ENCODE results near the gene TMEM233. TPM values are rescaled to one million over a fixed set of nuclear protein-coding genes. Genes with fewer than 3 reads are reported as not detected.
A peak's percentile ranks its signal among the peaks of the same experiment; 100 is the strongest.

TMEM233 gene
- total RNA-seq, 1 donor from 2014 or later: 7.2 TPM

- Mint-ChIP-seq H3K27ac (ENCODE audit: unreplicated experiment) (no peak overlapping the region), H3K9me3 (ENCODE audit: unreplicated experiment) (no peaks in the 10 kb centered on the region), H3K36me3 (ENCODE audit: low read depth, unreplicated experiment) (peaks cover 27% of the 10 kb centered on the region), H3K4me3 (ENCODE audit: unreplicated experiment) (no peak overlapping the region), H3K27me3 (ENCODE audit: unreplicated experiment) (peaks cover 3% of the 10 kb centered on the region), H3K4me1 (ENCODE audit: unreplicated experiment) (peaks cover 60% of the 10 kb centered on the region)
- no peak for DNase-seq (ENCODE audit: low spot score)
- no peak for TF ChIP-seq CTCF (IDR thresholded peaks at IDR 0.05; ENCODE audit: unreplicated experiment)
Observed at GRCh38 chr12:119671070-119671469, 77.5 kb downstream of the TMEM233 start.

GRCh38 chr12:119672194-119672593 lies 78.6 kb downstream of the TMEM233 start:
- Mint-ChIP-seq H3K36me3 (ENCODE audit: low read depth, unreplicated experiment) (peaks cover 37% of the 10 kb centered on the region), H3K4me1 (ENCODE audit: unreplicated experiment) (peaks cover 50% of the 10 kb centered on the region), H3K9me3 (ENCODE audit: unreplicated experiment) (no peaks in the 10 kb centered on the region), H3K4me3 (ENCODE audit: unreplicated experiment) (peak overlapping the region; percentile 82), H3K27ac (ENCODE audit: unreplicated experiment) (peak overlapping the region; percentile 83), H3K27me3 (ENCODE audit: unreplicated experiment) (peaks cover 5% of the 10 kb centered on the region)
- DNase-seq (ENCODE audit: low spot score): no peak
- TF ChIP-seq CTCF (IDR thresholded peaks at IDR 0.05; ENCODE audit: unreplicated experiment): no peak

GRCh38 chr12:119673634-119674033 lies 80.1 kb downstream of the TMEM233 start:
- H3K27me3 Mint-ChIP-seq (ENCODE audit: unreplicated experiment): peaks cover 4% of the 10 kb centered on the region
- TF ChIP-seq CTCF (IDR thresholded peaks at IDR 0.05; ENCODE audit: unreplicated experiment): no peak
- peak; percentile 24 for DNase-seq (ENCODE audit: low spot score)
- H3K9me3 Mint-ChIP-seq (ENCODE audit: unreplicated experiment): no peaks in the 10 kb centered on the region
- peaks cover 44% of the 10 kb centered on the region for H3K4me1 Mint-ChIP-seq (ENCODE audit: unreplicated experiment)
- no peak overlapping the region for H3K4me3 Mint-ChIP-seq (ENCODE audit: unreplicated experiment)
- peak overlapping the region; percentile 89 for H3K27ac Mint-ChIP-seq (ENCODE audit: unreplicated experiment)
- H3K36me3 Mint-ChIP-seq (ENCODE audit: low read depth, unreplicated experiment): peaks cover 41% of the 10 kb centered on the region

- H3K27me3 Mint-ChIP-seq (ENCODE audit: unreplicated experiment): peaks cover 7% of the 10 kb centered on the region
- no peak overlapping the region for H3K4me3 Mint-ChIP-seq (ENCODE audit: unreplicated experiment)
- no peak for TF ChIP-seq CTCF (IDR thresholded peaks at IDR 0.05; ENCODE audit: unreplicated experiment)
- no peaks in the 10 kb centered on the region for H3K9me3 Mint-ChIP-seq (ENCODE audit: unreplicated experiment)
- H3K36me3 Mint-ChIP-seq (ENCODE audit: low read depth, unreplicated experiment): peaks cover 48% of the 10 kb centered on the region
- H3K4me1 Mint-ChIP-seq (ENCODE audit: unreplicated experiment): peaks cover 44% of the 10 kb centered on the region
- H3K27ac Mint-ChIP-seq (ENCODE audit: unreplicated experiment): peak overlapping the region; percentile 89
- no peak for DNase-seq (ENCODE audit: low spot score)
Observed at GRCh38 chr12:119674560-119674959, 81.0 kb downstream of the TMEM233 start.

GRCh38 chr12:119676022-119676421 lies 82.4 kb downstream of the TMEM233 start:
- peaks cover 8% of the 10 kb centered on the region for H3K27me3 Mint-ChIP-seq (ENCODE audit: unreplicated experiment)
- TF ChIP-seq CTCF (IDR thresholded peaks at IDR 0.05; ENCODE audit: unreplicated experiment): no peak
- H3K4me3 Mint-ChIP-seq (ENCODE audit: unreplicated experiment): no peak overlapping the region
- H3K27ac Mint-ChIP-seq (ENCODE audit: unreplicated experiment): no peak overlapping the region
- peaks cover 57% of the 10 kb centered on the region for H3K36me3 Mint-ChIP-seq (ENCODE audit: low read depth, unreplicated experiment)
- no peaks in the 10 kb centered on the region for H3K9me3 Mint-ChIP-seq (ENCODE audit: unreplicated experiment)
- no peak for DNase-seq (ENCODE audit: low spot score)
- peaks cover 35% of the 10 kb centered on the region for H3K4me1 Mint-ChIP-seq (ENCODE audit: unreplicated experiment)
